ENCODE measurements around the gene FAM222B. TPM values are rescaled to one million over a fixed set of nuclear protein-coding genes. Genes with fewer than 3 reads are reported as not detected.

Gene FAM222B
- total RNA-seq, 1 experiment from 2014 or later: 4.8 TPM

- no peak for DNase-seq
- no peaks in the 10 kb centered on the region for H3K36me3 ChIP-seq (ENCODE audit: low read depth, low read length)
- H3K4me3 ChIP-seq (ENCODE audit: low read length): no peak overlapping the region
- H3K9me2 ChIP-seq (replicated peaks; ENCODE audit: low read length): no peaks in the 10 kb centered on the region
- H2AFZ ChIP-seq (ENCODE audit: low read length): no peak overlapping the region
- H3K9ac ChIP-seq (ENCODE audit: low read length): no peak overlapping the region
- ChIA-PET CTCF (no interaction called here), POLR2A (ENCODE audit: unreplicated experiment) (no interaction called here)
- TF ChIP-seq EZH2 (IDR thresholded peaks at IDR 0.05; ENCODE audit: low read length, unreplicated experiment) (no peak), EZH2phosphoT487 (IDR thresholded peaks at IDR 0.05; ENCODE audit: borderline replicate concordance, low read length) (no peak), CTCF (conservative IDR thresholded peaks at IDR 0.05; ENCODE audit: low read depth, low read length) (no peak)
- H3K27me3 ChIP-seq (ENCODE audit: low read length): no peaks in the 10 kb centered on the region
- no TSS peak for BruUV-seq (replicated peaks)
- no peaks in the 10 kb centered on the region for H3K4me1 ChIP-seq (ENCODE audit: insufficient read depth, low read length)
- no peak overlapping the region for H3K4me2 ChIP-seq (ENCODE audit: low read length)
- H4K20me1 ChIP-seq (ENCODE audit: low read length): no peaks in the 10 kb centered on the region
- H3K9me3 ChIP-seq (ENCODE audit: low read length): no peaks in the 10 kb centered on the region
- no peak overlapping the region for H3K27ac ChIP-seq (ENCODE audit: low read length)
- H3F3A ChIP-seq (ENCODE audit: low read length, unreplicated experiment): no peaks in the 10 kb centered on the region
- intact Hi-C loops (cut with micrococcal nuclease): no loop called here
- no peak for ATAC-seq
- H3K79me2 ChIP-seq (ENCODE audit: low read length): no peaks in the 10 kb centered on the region
Observed at GRCh38 chr17:28891201-28891600, 48.6 kb upstream of the FAM222B start.

- H2AFZ ChIP-seq (ENCODE audit: low read length): no peak overlapping the region
- H3K4me2 ChIP-seq (ENCODE audit: low read length): no peak overlapping the region
- H3K4me3 ChIP-seq (ENCODE audit: low read length): no peak overlapping the region
- no peak for TF ChIP-seq EZH2phosphoT487 (IDR thresholded peaks at IDR 0.05; ENCODE audit: borderline replicate concordance, low read length)
- no peak for TF ChIP-seq CTCF (conservative IDR thresholded peaks at IDR 0.05; ENCODE audit: low read depth, low read length)
- TF ChIP-seq EZH2 (IDR thresholded peaks at IDR 0.05; ENCODE audit: low read length, unreplicated experiment): no peak
- no peak overlapping the region for H3K27ac ChIP-seq (ENCODE audit: low read length)
- intact Hi-C loops (cut with micrococcal nuclease): no loop called here
- no peaks in the 10 kb centered on the region for H3K36me3 ChIP-seq (ENCODE audit: low read depth, low read length)
- no TSS peak for BruUV-seq (replicated peaks)
- ATAC-seq: no peak
- no peaks in the 10 kb centered on the region for H4K20me1 ChIP-seq (ENCODE audit: low read length)
- no peaks in the 10 kb centered on the region for H3K79me2 ChIP-seq (ENCODE audit: low read length)
- no peaks in the 10 kb centered on the region for H3K27me3 ChIP-seq (ENCODE audit: low read length)
- H3K9ac ChIP-seq (ENCODE audit: low read length): no peak overlapping the region
- DNase-seq: no peak
- no peaks in the 10 kb centered on the region for H3K9me2 ChIP-seq (replicated peaks; ENCODE audit: low read length)
- no peaks in the 10 kb centered on the region for H3F3A ChIP-seq (ENCODE audit: low read length, unreplicated experiment)
- ChIA-PET CTCF (no interaction called here), POLR2A (ENCODE audit: unreplicated experiment) (no interaction called here)
- no peaks in the 10 kb centered on the region for H3K9me3 ChIP-seq (ENCODE audit: low read length)
- no peaks in the 10 kb centered on the region for H3K4me1 ChIP-seq (ENCODE audit: insufficient read depth, low read length)
Observed at GRCh38 chr17:28889996-28890395, 47.4 kb upstream of the FAM222B start.

GRCh38 chr17:28888832-28889231, 46.2 kb upstream of the FAM222B start:
- no peaks in the 10 kb centered on the region for H3K36me3 ChIP-seq (ENCODE audit: low read depth, low read length)
- no TSS peak for BruUV-seq (replicated peaks)
- H4K20me1 ChIP-seq (ENCODE audit: low read length): no peaks in the 10 kb centered on the region
- intact Hi-C loops (cut with micrococcal nuclease): no loop called here
- H3K9me3 ChIP-seq (ENCODE audit: low read length): no peaks in the 10 kb centered on the region
- no peaks in the 10 kb centered on the region for H3K9me2 ChIP-seq (replicated peaks; ENCODE audit: low read length)
- ChIA-PET CTCF (no interaction called here), POLR2A (ENCODE audit: unreplicated experiment) (no interaction called here)
- no peaks in the 10 kb centered on the region for H3K4me1 ChIP-seq (ENCODE audit: insufficient read depth, low read length)
- TF ChIP-seq EZH2 (IDR thresholded peaks at IDR 0.05; ENCODE audit: low read length, unreplicated experiment) (no peak), EZH2phosphoT487 (IDR thresholded peaks at IDR 0.05; ENCODE audit: borderline replicate concordance, low read length) (no peak), CTCF (conservative IDR thresholded peaks at IDR 0.05; ENCODE audit: low read depth, low read length) (no peak)
- no peak overlapping the region for H2AFZ ChIP-seq (ENCODE audit: low read length)
- H3K9ac ChIP-seq (ENCODE audit: low read length): no peak overlapping the region
- no peak overlapping the region for H3K4me2 ChIP-seq (ENCODE audit: low read length)
- ATAC-seq (no peak), DNase-seq (no peak)
- no peaks in the 10 kb centered on the region for H3K27me3 ChIP-seq (ENCODE audit: low read length)
- H3K4me3 ChIP-seq (ENCODE audit: low read length): no peak overlapping the region
- H3K27ac ChIP-seq (ENCODE audit: low read length): no peak overlapping the region
- no peaks in the 10 kb centered on the region for H3K79me2 ChIP-seq (ENCODE audit: low read length)
- no peaks in the 10 kb centered on the region for H3F3A ChIP-seq (ENCODE audit: low read length, unreplicated experiment)

All from PC-3 (cell line).